TTC549 (cell line): ENCODE data around the gene PDE8A.

Experiments
- FAIRE-seq: peaks from 2 replicates; lab custom pipeline; 2012; peaks lifted over from hg19 to GRCh38; lab: Jason Lieb, UNC

Gene PDE8A

GRCh38 chr15:85089929-85090597, 108.4 kb downstream of the PDE8A start:
- FAIRE-seq = no peak

GRCh38 chr15:85091990-85092389, 110.3 kb downstream of the PDE8A start:
- FAIRE-seq = no peak

- no peak for FAIRE-seq
These were observed 113.0 kb downstream of the PDE8A start for GRCh38 chr15:85094685-85095084.

- no peak for FAIRE-seq
These were observed 113.9 kb downstream of the PDE8A start for GRCh38 chr15:85095566-85095965.

- FAIRE-seq = no peak
These were observed 115.6 kb downstream of the PDE8A start for GRCh38 chr15:85097250-85097649.

GRCh38 chr15:85097725-85098124, 116.1 kb downstream of the PDE8A start:
- no peak for FAIRE-seq

- no peak for FAIRE-seq
These were observed 117.6 kb downstream of the PDE8A start for GRCh38 chr15:85099195-85099803.

- FAIRE-seq = no peak
These were observed 118.7 kb downstream of the PDE8A start for GRCh38 chr15:85100186-85100937.

GRCh38 chr15:85104584-85104983, 122.9 kb downstream of the PDE8A start:
- no peak for FAIRE-seq

GRCh38 chr15:85108136-85108535, 126.5 kb downstream of the PDE8A start:
- FAIRE-seq = no peak

GRCh38 chr15:85109333-85109732, 127.7 kb downstream of the PDE8A start:
- no peak for FAIRE-seq

- FAIRE-seq = no peak
These were observed 131.3 kb downstream of the PDE8A start for GRCh38 chr15:85112997-85113396.

GRCh38 chr15:85114886-85115285, 133.2 kb downstream of the PDE8A start:
- no peak for FAIRE-seq

GRCh38 chr15:85116066-85116465, 134.4 kb downstream of the PDE8A start:
- FAIRE-seq = no peak

- FAIRE-seq = no peak
These were observed 134.8 kb downstream of the PDE8A start for GRCh38 chr15:85116494-85116893.

GRCh38 chr15:85116925-85117646, 135.4 kb downstream of the PDE8A start:
- no peak for FAIRE-seq

- no peak for FAIRE-seq
These were observed 136.5 kb downstream of the PDE8A start for GRCh38 chr15:85118173-85118572.

- no peak for FAIRE-seq
These were observed 136.9 kb downstream of the PDE8A start for GRCh38 chr15:85118581-85118980.

GRCh38 chr15:85120351-85121113, 138.9 kb downstream of the PDE8A start:
- FAIRE-seq = no peak

GRCh38 chr15:85124173-85124572, 142.5 kb downstream of the PDE8A start:
- FAIRE-seq = no peak

- FAIRE-seq = no peak
These were observed 143.5 kb downstream of the PDE8A start for GRCh38 chr15:85125056-85125661.

GRCh38 chr15:85128621-85129020, 147.0 kb downstream of the PDE8A start:
- FAIRE-seq = no peak
